HUDEP-2 (cell line): ENCODE data around the gene PDCD10.

Experiments used
- DNase-seq, 76 experiments: peaks; one replicate each; lab custom pipeline; 2025; ENCODE audit not compliant: unreplicated experiment in 76 of 76; lab: John Stamatoyannopoulos, UW

PDCD10 gene

DNA sequence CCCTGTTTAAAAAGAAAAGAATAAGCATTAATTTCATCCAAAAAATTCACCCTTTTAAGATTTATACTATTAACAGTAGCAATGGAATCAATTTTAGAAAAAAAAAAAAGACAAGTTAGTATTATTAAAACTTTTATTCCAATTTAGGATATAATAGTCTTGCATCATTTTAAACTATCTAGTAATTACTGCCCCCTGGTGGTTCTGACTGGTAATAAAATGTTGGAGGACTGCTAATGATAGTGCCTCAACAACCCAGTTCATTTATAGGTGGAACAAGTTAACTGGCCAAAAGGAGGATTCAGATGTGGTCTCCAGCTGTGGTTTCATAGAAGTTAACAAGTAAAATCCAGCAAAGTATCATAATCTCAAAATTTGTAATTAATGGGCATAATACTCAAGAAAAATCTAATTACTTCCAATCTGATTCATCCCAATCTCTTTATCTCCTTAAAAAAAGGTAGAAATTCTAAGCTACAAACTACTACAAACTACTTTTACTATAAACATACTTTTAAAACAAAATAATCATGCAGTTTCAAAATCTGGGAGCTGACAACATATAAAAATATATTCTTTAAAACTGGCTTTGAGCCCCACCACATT is 50.2 kb downstream of the PDCD10 start:
- DNase-seq = peak in 54 of 76 experiments; percentile 2 to 78 (median 43)

DNA sequence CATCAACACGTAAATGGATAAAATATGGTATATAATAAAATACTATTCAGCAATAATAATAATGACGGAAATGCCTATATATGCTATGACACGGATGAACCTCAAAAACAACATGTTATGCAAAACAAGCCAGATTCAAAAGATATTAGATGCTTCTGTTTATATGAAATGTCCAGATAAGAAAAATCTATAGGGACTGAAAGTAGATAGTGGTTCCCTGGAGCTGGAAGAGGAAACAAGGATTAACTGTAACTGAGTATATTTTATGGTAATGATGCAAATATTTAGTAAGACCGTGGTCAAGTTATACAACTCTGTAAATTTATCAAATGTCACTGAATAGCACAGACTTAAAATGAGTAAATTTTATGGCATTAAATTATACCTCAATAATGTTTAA is 55.2 kb downstream of the PDCD10 start:
- no peak for DNase-seq

DNA sequence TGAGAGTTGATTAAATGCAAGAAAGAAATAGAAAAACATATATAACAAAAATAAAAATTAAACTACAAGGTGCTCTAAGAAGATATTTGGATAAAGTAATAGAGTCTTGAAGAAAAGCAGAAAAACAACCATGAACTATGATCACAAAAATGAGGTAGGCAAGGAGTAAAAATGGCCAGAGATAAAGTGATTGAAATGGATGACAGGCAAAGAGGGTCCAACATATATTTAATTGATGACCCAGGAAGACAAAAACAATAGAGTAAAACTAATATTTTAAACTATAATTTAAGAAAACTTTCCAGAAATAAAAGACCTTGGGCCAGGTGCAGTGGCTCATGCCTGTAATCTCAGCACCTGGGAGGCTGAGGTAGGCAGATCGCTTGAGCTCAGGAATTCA is 58.8 kb downstream of the PDCD10 start:
- no peak for DNase-seq

DNA sequence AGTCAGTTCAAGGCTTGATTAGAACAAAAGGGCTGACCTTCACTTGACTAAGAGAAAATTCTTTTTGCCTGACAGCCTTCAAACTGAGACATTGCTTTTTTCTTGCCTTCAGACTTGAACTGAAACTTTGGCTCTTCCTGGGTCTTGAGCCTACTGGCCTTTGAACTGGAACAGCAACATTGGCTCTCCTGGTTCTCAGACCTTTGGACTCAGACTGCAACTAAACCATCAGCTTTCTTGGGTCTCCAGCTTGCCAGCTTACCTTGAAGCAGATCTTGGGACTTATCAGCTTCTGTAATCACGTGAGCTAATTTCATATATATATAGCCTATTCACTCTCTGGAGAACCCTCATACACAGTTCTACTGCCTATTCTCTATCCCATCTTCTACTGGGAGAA is 61.5 kb downstream of the PDCD10 start:
- no peak for DNase-seq

DNA sequence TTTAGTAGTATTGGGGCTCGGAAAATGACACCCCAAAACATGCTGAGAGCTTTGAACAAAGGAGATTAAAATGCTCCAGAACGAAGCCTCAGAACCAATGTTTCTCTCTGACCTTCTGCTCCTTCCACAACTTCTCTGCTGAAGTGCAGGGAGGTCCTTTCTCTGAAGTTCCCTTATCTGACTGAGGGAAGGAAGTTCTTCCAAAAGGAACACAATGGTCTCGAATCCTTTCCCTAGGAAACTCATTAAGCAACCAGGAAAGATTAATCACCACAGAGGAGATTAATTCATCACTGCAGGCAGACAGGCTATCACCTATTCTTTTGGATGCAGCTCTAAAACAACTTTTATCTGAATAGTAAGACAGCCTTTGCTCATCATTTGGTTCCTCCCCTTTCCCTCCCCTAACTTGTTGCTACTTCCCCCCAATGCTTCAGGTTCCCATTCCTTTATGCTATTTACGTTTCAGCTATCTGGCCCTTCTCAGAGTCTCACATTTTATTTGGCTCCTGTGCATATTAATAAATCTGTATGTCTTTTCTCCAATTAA is 62.7 kb downstream of the PDCD10 start:
- no peak for DNase-seq

DNA sequence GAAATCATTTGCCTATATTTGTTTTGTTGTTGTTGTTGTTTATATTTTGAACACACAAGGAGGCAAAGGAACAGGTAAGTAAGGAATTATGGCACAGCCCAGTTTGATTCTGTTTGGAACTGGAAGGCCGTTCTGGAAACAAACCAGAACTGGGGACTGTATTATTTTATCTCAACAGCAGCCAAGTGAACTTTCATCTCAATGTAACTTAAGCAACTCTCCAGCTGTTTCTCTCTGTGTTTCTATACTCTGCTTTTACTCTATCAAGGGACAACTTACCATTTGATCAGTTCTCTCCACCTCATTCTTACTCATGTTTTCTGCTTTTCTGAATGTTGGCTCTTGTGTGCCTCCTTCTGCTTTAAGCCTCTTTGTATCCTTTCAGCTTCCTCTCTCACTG is 65.0 kb downstream of the PDCD10 start:
- no peak for DNase-seq

DNA sequence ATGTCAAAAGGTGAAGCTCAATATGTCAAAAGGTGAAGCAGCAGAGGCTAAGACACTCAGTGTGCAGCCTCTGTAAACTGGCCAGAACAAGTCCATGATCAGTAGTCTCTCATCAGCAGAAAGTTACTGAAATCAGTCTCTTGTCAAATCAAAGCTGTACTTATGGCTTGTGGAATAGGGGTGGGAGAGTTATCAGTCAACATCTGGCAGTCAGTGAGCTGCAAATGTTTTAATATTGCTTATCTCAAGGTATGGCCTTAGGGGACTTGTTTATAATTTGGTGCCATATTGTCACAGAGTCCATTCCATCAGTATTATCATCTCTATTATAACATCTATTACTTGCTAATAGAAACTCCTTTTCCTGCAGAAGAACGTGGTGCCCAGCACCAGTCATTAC is 66.0 kb downstream of the PDCD10 start:
- DNase-seq = no peak

DNA sequence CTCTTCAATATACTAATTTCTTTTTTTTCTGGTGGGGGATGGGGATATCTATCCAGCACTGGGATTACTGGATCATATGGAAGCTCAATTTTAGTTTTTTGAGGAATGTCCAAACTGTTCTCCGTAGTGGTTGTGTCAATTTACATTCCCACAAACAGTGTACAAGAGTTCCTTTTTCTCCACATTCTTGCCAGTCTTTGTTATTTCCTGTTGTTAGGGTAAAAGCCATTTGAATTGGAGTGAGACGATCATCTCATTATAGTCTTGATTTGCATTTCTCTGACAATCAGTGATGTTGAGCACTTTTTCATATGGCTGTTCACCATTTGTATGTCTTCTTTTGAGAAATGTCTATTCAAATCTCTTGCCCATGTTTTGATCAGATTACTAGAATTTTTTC is 68.1 kb downstream of the PDCD10 start:
- no peak for DNase-seq

DNA sequence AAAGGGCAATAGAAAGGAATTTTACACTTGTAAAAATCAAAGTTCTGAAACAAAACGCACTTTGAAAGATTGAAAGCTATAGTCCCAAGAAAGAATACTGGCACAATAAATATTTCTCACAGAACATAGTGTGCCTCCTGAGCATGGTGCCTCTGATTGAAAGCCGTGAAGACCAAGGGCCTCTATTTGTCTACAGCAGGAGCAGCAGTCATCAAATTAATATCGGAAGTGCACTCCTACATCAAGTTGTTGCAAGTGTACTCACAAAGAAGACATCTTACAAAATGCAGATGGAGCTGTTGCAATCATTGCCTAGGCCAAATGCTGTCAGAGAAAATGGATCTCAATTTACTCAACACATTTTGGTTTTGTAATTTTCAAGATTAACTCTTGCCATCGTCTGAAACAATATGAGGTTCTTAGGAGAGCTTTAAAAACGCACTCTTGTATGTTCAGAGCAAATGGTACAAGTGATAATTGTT is 71.7 kb downstream of the PDCD10 start:
- no peak for DNase-seq

DNA sequence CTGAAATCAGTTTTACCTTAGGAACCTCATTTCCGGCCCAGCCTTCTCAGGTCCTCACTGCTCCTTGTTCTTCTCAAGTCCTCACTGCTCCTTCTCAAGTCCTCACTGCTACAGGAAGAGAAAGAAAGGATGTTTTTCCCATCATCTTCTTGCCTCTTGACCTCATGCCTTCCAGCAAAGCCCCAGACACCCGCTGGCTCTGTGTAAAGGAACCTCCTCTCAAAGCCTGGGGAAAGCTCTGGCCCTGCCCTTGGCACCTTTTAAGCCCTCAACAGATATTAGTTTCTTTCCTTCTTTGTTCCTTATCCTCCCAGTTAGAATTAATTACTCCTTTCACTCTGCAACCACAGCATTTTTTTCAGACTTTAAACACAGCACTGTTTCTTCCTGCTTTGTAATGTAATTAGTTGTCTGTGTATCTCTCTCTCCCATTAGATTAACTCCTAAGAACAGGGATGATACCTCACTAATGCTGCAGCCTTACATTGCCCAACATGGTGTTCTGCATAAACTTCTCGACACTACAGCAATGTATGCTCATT is 76.9 kb downstream of the PDCD10 start:
- no peak for DNase-seq

DNA sequence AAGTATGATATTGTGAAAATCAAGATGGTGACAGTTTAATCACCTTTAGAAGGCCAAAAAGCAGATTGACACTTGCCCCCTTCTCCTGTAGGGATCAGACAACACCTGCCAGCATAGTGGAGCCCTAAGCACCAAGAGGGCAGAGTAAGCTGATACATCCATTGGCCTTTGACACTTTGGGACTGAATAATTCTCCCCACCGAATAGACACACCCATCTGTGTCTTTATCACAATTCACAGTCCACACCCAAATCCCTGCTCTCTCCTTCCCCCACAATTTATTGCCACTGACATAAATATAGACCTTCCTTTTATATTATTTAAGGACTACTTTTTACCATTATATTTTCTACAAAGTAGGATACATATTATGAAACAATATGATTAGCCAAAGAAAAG is 77.9 kb downstream of the PDCD10 start:
- no peak for DNase-seq

DNA sequence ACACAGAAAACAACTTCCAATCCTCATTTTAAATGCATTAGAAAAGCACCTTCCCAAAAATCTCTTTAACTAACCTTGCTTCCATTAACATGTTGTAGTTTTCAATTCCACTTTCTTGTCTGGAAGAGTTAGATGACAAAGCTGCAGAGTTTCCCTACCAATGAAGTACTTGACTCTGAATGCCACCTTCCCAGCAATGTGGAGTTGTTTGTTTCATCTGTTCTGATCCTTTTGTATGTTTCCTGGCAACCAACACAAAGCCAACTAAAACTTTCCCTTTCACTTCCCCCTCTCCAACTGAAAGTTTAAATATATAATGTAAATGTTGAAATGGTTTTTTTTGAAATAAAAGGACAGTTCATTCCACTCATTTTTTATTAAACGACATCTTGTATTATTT is 80.9 kb downstream of the PDCD10 start, which contains the start of gene WDR49:
Gene WDR49 (minus strand): TSS at position 183 of the 400 bp plus-strand sequence. CDS start 517 bp downstream, outside the sequence.
- DNase-seq = no peak

DNA sequence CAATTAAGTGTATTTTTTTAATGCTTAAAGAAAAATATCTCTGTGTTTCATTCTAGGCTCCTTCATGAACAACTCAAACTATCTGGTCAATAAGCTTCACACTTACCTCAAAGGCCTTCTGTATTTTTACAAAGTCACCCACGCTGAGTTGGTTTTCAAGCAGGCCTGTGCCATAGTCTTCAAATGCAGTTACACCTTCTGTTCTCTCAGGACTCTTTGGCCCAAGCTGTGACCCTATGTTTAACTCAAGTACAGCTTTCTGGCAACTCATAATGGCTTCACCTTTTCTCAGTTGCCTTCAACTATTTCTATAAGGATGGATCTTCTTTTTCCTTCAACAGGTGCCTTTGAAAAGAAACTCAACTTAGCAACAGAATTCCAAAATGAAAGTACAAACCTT is 81.5 kb downstream of the PDCD10 start:
- no peak for DNase-seq

DNA sequence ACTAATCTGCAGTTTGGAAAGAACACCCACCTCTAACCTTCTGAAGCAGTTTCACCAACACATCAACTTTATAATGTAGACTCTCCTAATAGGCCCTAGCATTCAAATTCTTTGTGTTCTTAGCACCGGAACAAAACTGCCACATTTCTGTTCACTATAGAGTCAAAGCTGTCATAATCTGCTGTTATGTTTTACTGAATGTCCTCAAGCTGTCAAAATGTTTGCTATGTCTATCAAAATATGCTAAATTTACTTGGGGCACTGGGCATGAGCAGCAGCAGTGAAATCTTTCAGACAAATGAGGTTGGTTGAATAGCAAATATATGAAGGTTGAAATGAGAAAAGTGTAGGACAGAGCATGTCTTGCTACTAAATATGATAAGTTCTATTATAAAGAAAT is 82.9 kb downstream of the PDCD10 start:
- no peak for DNase-seq

DNA sequence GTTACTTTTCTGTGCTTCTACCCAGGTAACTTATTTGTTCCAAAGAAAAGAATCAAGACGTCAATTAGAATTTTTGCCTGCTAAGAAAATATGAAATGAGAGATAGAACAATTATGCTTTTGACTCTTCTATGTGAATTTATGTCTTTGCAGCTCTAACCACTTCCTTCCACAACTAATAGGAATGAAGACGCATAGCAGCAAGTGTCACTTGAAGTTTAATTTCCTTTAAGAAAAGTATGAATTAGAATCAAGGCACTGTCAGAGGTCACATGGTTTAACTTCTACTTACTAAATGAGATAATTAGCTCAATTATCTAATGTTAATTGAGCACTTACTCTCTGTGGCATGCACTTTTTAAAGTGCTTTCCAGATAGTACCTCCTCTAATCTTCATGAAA is 84.2 kb downstream of the PDCD10 start:
- DNase-seq = no peak

DNA sequence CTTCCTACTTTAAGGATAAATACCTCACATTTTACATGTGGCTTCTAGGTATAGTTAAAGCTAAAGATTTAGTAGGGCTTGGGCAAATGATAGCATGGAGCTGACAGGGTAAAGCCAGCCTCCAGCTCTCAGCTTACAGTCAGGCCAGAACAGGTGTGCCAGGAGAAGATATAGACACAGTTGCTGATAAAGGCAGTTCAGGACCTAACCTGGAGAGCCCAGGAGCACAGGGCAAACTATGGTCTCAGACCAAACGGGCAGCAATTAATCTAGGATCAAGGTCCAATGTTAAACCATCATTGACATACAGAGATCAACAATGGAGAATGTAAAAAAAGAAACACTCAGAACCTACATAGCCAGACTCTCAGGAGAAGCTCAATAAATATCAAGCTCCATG is 84.9 kb downstream of the PDCD10 start:
- no peak for DNase-seq

DNA sequence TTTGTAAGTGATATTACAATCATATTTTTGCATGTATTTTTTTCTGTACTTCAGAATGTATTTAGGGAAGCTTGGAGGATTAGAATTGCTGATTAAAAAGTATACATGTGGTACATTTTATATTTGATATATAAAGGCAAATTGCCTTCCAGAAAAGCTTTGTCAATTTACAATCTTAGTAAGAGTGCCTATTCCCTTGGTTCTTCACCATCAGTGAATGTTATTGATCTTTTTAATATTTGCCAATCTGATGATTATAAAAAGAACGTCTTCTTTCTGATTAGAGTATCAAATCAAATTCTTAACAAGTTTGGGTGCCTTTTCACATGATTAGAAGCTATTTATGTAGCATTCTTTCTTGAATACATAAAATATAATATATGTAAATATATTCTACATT is 90.1 kb downstream of the PDCD10 start:
- DNase-seq = no peak
